B cell (primary cell): ENCODE results near the gene MYL12A. TPM values are rescaled to one million over a fixed set of nuclear protein-coding genes. Genes with fewer than 3 reads are reported as not detected.

Source experiments
- ATAC-seq: fragments of 200-7000 bp; cut with Tn5 transposase; one replicate; pipeline ENCODE4 v1.10.0; 2021; ENCODE audit warnings: low read depth, mild to moderate bottlenecking, moderate number of reproducible peaks, moderate library complexity
- CTCF ChIA-PET: fragments of 350-600 bp; sonication (Branson Sonifier 250); formaldehyde crosslinking; loops from one replicate; lab custom pipeline; 2021; ENCODE audit warnings: antibody characterized with exemption, inconsistent platforms; lab: Charles Lee
- POLR2A ChIA-PET: fragments of 350-600 bp; sonication (Branson Sonifier 250); formaldehyde crosslinking; loops from one replicate; lab custom pipeline; 2021; ENCODE audit warnings: antibody characterized with exemption; lab: Charles Lee
- DNase-seq: peaks from one replicate; pipeline ENCODE4 v3.0.0; 2013
- H2AFZ ChIP-seq: 2 replicates; pipeline ENCODE4 v1.6.1; 2012; ENCODE audit warnings: mild to moderate bottlenecking, low read depth, low read length; ENCODE audit not compliant: insufficient read depth, poor library complexity, severe bottlenecking
- H3K27ac ChIP-seq, 2 donors: 1 replicate in 1 of 2; 2 replicates in 1 of 2; pipeline ENCODE4 v1.5.1; 2012 to 2013; ENCODE audit warnings: low read length in 2 of 2, mild to moderate bottlenecking in 2 of 2, moderate library complexity in 1 of 2
- H3K27me3 ChIP-seq, 4 experiments: fragments of 200-600 bp in 1 of 4; sonication (generic) in 1 of 4; replicated peaks in 1 of 4; 1 replicate in 2 of 4; 2 replicates in 2 of 4; pipeline versions ENCODE4 v1.6.1 to v1.7.0; 2013 to 2016; ENCODE audit warnings: low read length in 3 of 4, mild to moderate bottlenecking in 2 of 4, mixed read lengths in 1 of 4, moderate library complexity in 1 of 4; ENCODE audit not compliant: insufficient read depth in 4 of 4, control insufficient read depth in 3 of 4; ENCODE audit errors: control extremely low read depth in 1 of 4
- H3K36me3 ChIP-seq, 2 experiments: replicated peaks in 1 of 2; 1 replicate in 1 of 2; 2 replicates in 1 of 2; pipeline versions ENCODE4 v1.6.1 to v1.7.1; 2013; ENCODE audit warnings: low read length in 1 of 2; ENCODE audit not compliant: insufficient read depth in 2 of 2, control insufficient read depth in 1 of 2; ENCODE audit errors: control extremely low read depth in 1 of 2, extremely low read depth in 1 of 2
- H3K4me1 ChIP-seq, 2 donors: fragments of 200-600 bp in 1 of 2; sonication (generic) in 1 of 2; 1 replicate in 1 of 2; 2 replicates in 1 of 2; pipeline versions ENCODE4 v1.5.1 to v1.6.1; 2013 to 2017; ENCODE audit warnings: low read length in 2 of 2; ENCODE audit not compliant: control insufficient read depth in 2 of 2, insufficient read depth in 2 of 2
- H3K4me2 ChIP-seq: replicated peaks from 2 replicates; pipeline ENCODE3; 2012; ENCODE audit warnings: mild to moderate bottlenecking, low read depth, low read length; ENCODE audit not compliant: poor library complexity, severe bottlenecking
- H3K4me3 ChIP-seq, 5 experiments: fragments of 200-600 bp in 1 of 5; sonication (generic) in 1 of 5; 1 replicate in 3 of 5; 2 replicates in 2 of 5; pipeline versions ENCODE4 v1.5.1 to v1.7.0; 2011 to 2016; ENCODE audit warnings: low read length in 4 of 5, mild to moderate bottlenecking in 4 of 5, low read depth in 2 of 5, control low read depth in 1 of 5, moderate library complexity in 1 of 5; ENCODE audit not compliant: insufficient read depth in 1 of 5; ENCODE audit errors: control extremely low read depth in 1 of 5, extremely low read depth in 1 of 5
- H3K79me2 ChIP-seq: fragments of 200-600 bp; sonication (generic); one replicate; pipeline ENCODE4 v1.6.0; 2016; ENCODE audit warnings: low read length; ENCODE audit not compliant: control insufficient read depth, insufficient read depth
- H3K9ac ChIP-seq: fragments of 200-600 bp; sonication (generic); 2 replicates; pipeline ENCODE4 v1.6.1; 2017; ENCODE audit warnings: mild to moderate bottlenecking, low read length, moderate library complexity
- H3K9me3 ChIP-seq, 3 donors: one replicate each; pipeline versions ENCODE4 v1.6.1 to v1.7.1; 2013; ENCODE audit warnings: low read length in 2 of 3; ENCODE audit not compliant: control insufficient read depth in 2 of 3, insufficient read depth in 1 of 3; ENCODE audit errors: control extremely low read depth in 1 of 3
- H4K20me1 ChIP-seq: 2 replicates; pipeline ENCODE4 v1.6.0; 2012; ENCODE audit warnings: mild to moderate bottlenecking, low read length; ENCODE audit not compliant: insufficient read depth, control insufficient read depth, poor library complexity, severe bottlenecking
- H3K27ac Mint-ChIP-seq: one replicate; pipeline ENCODE4 v1.8.0; 2021; ENCODE audit warnings: mixed read lengths
- H3K27me3 Mint-ChIP-seq: one replicate; pipeline ENCODE4 v1.8.0; 2021; ENCODE audit warnings: mixed read lengths
- H3K4me1 Mint-ChIP-seq: one replicate; pipeline ENCODE4 v1.8.0; 2021; ENCODE audit warnings: mixed read lengths
- H3K4me3 Mint-ChIP-seq: one replicate; pipeline ENCODE4 v1.8.0; 2021; ENCODE audit warnings: mixed read lengths
- H3K9me3 Mint-ChIP-seq: one replicate; pipeline ENCODE4 v1.8.0; 2022; ENCODE audit warnings: mixed read lengths; ENCODE audit not compliant: insufficient read depth
- CTCF ChIP-seq: fragments of 200-600 bp; IDR thresholded peaks from one replicate; pipeline ENCODE4 v1.8.0; 2022; ENCODE audit warnings: antibody characterized with exemption, mild to moderate bottlenecking
- EZH2 ChIP-seq: IDR thresholded peaks from 2 replicates; pipeline ENCODE4 v1.6.1; 2012; ENCODE audit warnings: borderline replicate concordance, low read depth, mild to moderate bottlenecking, moderate library complexity, low read length; ENCODE audit not compliant: insufficient read depth, poor library complexity, severe bottlenecking
- WGBS: methylation state at CpG from one replicate; pipeline ENCODE4 v1.1.5; 2013; ENCODE audit warnings: missing lambda C conversion rate; ENCODE audit not compliant: insufficient coverage; 5-methylcytosine and 5-hydroxymethylcytosine counted together
- intact Hi-C: fragments of 100-400 bp; cut with micrococcal nuclease; formaldehyde crosslinking; loops from one replicate; pipeline ENCODE4 v1.10.0; 2022
- polyA plus RNA-seq: library from polyadenylated mRNA; depleted of rRNA; stranded (reverse); fragments of >200 nt; gene quantifications from 2 replicates; pipeline ENCODE4 v1.2.3, GENCODE V29; 2012
- total RNA-seq, 2 donors: library from RNA; stranded (reverse); fragments of 120-200 nt in 1 of 2; gene quantifications; 1 replicate in 1 of 2; 2 replicates in 1 of 2; pipeline versions ENCODE4 v1.2.3 to v1.2.4, GENCODE V29; 2013 to 2022

MYL12A gene
- total and polyA plus RNA-seq, 2 donors (not counting 1 experiment from before 2014, with no cell fraction given) = 276 to 281 TPM

- H3K4me2 ChIP-seq = peak overlapping the region; percentile 45
- H3K27me3 ChIP-seq = no peaks in the 10 kb centered on the region
- TF ChIP-seq EZH2 (no peak), CTCF (no peak)
- Mint-ChIP-seq H3K27me3 (no peaks in the 10 kb centered on the region), H3K9me3 (no peaks in the 10 kb centered on the region), H3K4me1 (peaks cover 29% of the 10 kb centered on the region), H3K4me3 (peak overlapping the region; percentile 46), H3K27ac (peak overlapping the region; percentile 79)
- DNase-seq = peak; percentile 62
- peaks cover 0 to 27% of the 10 kb centered on the region in 2 experiments for H3K36me3 ChIP-seq
- no peak overlapping the region for H3K4me3 ChIP-seq
- H3K9me3 ChIP-seq = no peaks in the 10 kb centered on the region
- ATAC-seq = peak; percentile 79
- no peak overlapping the region for H3K9ac ChIP-seq
- peak overlapping the region; percentile 56 to 67 for H3K27ac ChIP-seq
- ChIA-PET POLR2A (interaction anchor here (0.6 to 1.5 kb wide), 4 partner anchors 18 to 711 kb away, joined by 3 to 8 read pairs (median 5); partner anchors contain the start of gene MYL12A), CTCF (interaction anchor here (0.6 to 15.0 kb wide), 17 partner anchors 9 to 391 kb away, joined by 3 to 430 read pairs (median 5); partner anchors contain the start of genes MYL12A and MYL12B)
- no peak overlapping the region for H2AFZ ChIP-seq
- 40% methylated on average over 8 of the region's 14 CpGs for WGBS
- intact Hi-C loops = loop anchor here (1.0 to 5.0 kb wide), 5 partner anchors 18 to 715 kb away; partner anchors contain the start of gene MYL12A
- peaks cover 4% of the 10 kb centered on the region for H3K79me2 ChIP-seq
- H4K20me1 ChIP-seq = no peaks in the 10 kb centered on the region
- H3K4me1 ChIP-seq = peaks cover 22 to 27% of the 10 kb centered on the region in 2 donors
Observed at GRCh38 chr18:3279201-3280185, 31.9 kb downstream of the MYL12A start.
